Chondrocyte (in vitro differentiated cells): ENCODE results near the gene NBEA. TPM values are rescaled to one million over a fixed set of nuclear protein-coding genes. Genes with fewer than 3 reads are reported as not detected.

Source experiments
- DNase-seq: peaks from one replicate; pipeline ENCODE4 v3.0.0; 2021; ENCODE audit warnings: mixed read lengths, low spot score
- H3K27ac Mint-ChIP-seq: one replicate; pipeline ENCODE4 v1.8.0; 2021; ENCODE audit warnings: mild to moderate bottlenecking, moderate library complexity, mixed read lengths; ENCODE audit not compliant: unreplicated experiment
- H3K27me3 Mint-ChIP-seq: 2 replicates; pipeline ENCODE4 v1.8.0; 2021; ENCODE audit warnings: low read depth, mixed read lengths
- H3K36me3 Mint-ChIP-seq: 2 replicates; pipeline ENCODE4 v1.8.0; 2021; ENCODE audit warnings: low read depth, mixed read lengths
- H3K4me1 Mint-ChIP-seq: 2 replicates; pipeline ENCODE4 v1.8.0; 2021; ENCODE audit warnings: low read depth, mild to moderate bottlenecking, mixed read lengths
- H3K4me3 Mint-ChIP-seq: one replicate; pipeline ENCODE4 v1.8.0; 2021; ENCODE audit warnings: mild to moderate bottlenecking, moderate library complexity, mixed read lengths; ENCODE audit not compliant: unreplicated experiment
- H3K9me3 Mint-ChIP-seq: 2 replicates; pipeline ENCODE4 v1.8.0; 2021; ENCODE audit warnings: low read depth, mixed read lengths
- total RNA-seq: library from RNA; stranded (reverse); gene quantifications from 3 replicates; pipeline ENCODE4 v1.2.1, GENCODE V29; 2021
- TF ChIP-seq, protein P1 (sequence below): fragments of 200-600 bp; sonication (generic); IDR thresholded peaks from 2 replicates; pipeline ENCODE4 v1.5.0; 2021; ENCODE audit warnings: antibody characterized with exemption, mild to moderate bottlenecking, moderate library complexity

The NBEA gene
- total RNA-seq, 1 donor from 2014 or later, result 4.9 TPM

DNA sequence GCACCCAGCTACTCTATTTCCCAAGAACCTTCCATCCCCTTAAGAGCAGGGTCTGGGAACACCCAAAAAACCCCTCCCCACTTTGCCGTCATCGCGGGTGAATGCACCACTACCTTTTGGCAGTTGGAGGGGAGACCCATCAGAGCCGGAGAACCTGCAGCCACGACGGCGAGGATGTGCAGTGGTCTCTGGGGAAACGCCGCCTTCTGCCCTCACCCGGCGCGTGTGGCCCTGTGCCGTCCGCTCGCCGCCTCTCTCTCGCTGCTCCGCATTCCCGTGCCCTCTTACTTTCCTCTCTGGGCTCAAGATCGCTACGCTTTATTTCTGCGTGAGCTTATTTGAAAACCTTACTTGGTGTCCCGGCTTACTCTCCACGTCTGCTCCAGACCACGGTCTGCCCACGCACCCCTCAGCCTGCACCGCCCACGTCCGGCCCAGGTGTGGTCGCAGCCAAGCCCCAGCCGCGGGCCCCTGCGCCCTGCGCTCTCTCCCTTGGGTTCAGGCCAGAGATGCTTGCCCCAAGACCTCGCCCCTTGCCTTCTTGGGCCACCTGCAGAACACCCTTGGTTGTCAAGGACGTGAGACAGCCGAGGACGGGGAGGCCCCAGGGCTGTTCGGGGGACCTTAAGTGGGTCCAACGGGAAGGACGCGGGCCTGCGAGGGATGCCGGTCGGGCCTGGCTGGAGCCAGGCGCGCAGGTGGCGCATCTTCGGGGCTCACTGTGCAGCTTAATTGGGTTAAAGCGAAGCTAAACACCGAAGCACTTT, 536.4 kb downstream of the NBEA start:
- Mint-ChIP-seq H3K4me3 (no peak overlapping the region), H3K27me3 (peaks cover 57% of the 10 kb centered on the region), H3K4me1 (peaks cover 33% of the 10 kb centered on the region), H3K9me3 (no peaks in the 10 kb centered on the region), H3K36me3 (peaks cover 4% of the 10 kb centered on the region), H3K27ac (no peak overlapping the region)
- TF ChIP-seq, protein P1, sequence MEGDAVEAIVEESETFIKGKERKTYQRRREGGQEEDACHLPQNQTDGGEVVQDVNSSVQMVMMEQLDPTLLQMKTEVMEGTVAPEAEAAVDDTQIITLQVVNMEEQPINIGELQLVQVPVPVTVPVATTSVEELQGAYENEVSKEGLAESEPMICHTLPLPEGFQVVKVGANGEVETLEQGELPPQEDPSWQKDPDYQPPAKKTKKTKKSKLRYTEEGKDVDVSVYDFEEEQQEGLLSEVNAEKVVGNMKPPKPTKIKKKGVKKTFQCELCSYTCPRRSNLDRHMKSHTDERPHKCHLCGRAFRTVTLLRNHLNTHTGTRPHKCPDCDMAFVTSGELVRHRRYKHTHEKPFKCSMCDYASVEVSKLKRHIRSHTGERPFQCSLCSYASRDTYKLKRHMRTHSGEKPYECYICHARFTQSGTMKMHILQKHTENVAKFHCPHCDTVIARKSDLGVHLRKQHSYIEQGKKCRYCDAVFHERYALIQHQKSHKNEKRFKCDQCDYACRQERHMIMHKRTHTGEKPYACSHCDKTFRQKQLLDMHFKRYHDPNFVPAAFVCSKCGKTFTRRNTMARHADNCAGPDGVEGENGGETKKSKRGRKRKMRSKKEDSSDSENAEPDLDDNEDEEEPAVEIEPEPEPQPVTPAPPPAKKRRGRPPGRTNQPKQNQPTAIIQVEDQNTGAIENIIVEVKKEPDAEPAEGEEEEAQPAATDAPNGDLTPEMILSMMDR, result no peak
- peak; percentile 88 for DNase-seq

DNA sequence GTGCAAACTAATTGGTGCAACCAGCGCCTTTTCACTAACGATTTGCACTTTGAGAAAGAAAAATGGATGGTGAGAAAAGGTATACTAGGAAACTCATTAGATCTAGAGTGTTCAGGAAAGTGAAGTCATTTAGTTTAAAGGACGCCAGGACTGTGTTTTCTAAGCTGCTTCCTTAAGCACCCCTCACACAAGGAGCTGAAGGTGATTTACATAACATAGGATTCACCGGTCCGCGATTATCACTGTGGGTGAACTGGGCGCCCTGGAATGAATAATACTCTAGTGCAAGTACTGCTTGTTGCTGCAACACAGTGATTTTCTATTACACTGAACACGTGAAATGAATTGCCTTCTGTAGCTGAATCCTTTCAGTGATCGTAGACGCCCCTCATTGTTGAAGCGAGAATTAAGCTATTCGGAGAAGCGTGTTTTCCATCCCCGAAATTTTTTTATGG, 537.0 kb downstream of the NBEA start:
- Mint-ChIP-seq H3K27ac (no peak overlapping the region), H3K36me3 (peaks cover 4% of the 10 kb centered on the region), H3K4me1 (peaks cover 33% of the 10 kb centered on the region), H3K4me3 (no peak overlapping the region), H3K27me3 (peaks cover 57% of the 10 kb centered on the region), H3K9me3 (no peaks in the 10 kb centered on the region)
- DNase-seq, result no peak
- TF ChIP-seq, protein P1, result no peak

DNA sequence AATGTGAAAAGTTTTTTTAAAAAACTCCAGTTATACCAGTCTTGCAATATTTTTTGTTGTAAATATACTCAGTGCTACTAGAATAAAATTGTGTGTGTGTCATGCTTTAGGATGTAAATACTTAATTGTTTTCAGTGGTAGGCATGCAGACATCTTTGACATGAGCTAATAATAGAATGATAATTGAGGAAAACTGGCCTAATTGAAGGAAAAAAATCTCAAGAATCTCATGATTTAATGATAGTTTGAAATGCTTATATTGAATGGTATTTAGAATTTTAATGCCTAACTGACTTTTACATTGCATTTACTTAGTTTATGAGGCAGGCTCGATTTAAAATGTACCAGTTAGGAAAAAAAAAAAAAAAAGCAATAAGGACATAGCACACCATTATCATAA, 537.6 kb downstream of the NBEA start:
- Mint-ChIP-seq H3K4me1 (peaks cover 30% of the 10 kb centered on the region), H3K27ac (no peak overlapping the region), H3K36me3 (peaks cover 1% of the 10 kb centered on the region), H3K4me3 (no peak overlapping the region), H3K9me3 (no peaks in the 10 kb centered on the region), H3K27me3 (peaks cover 53% of the 10 kb centered on the region)
- no peak for DNase-seq
- TF ChIP-seq, protein P1, result no peak

DNA sequence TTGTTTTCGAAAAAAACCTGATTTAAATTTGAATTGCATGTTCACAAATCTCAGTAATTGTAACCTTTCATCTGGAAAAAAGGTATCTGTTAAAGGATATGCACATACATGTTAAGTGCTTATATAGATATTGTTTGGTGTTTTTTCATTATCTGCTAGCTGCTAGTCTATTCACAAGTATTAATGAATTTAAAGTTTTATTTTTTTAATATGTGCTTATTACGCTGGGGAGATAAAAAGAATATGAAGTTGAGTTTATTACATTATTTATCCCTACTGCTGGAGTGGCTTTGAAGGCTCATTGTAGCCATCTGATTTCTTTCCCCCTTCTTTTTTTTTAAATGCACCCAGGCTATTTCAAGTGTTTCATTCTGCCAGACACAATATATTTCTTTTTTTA, 538.3 kb downstream of the NBEA start:
- peaks cover 24% of the 10 kb centered on the region for H3K4me1 Mint-ChIP-seq
- peaks cover 1% of the 10 kb centered on the region for H3K36me3 Mint-ChIP-seq
- H3K4me3 Mint-ChIP-seq, result no peak overlapping the region
- no peaks in the 10 kb centered on the region for H3K9me3 Mint-ChIP-seq
- TF ChIP-seq, protein P1, result no peak
- H3K27ac Mint-ChIP-seq, result no peak overlapping the region
- DNase-seq, result no peak
- H3K27me3 Mint-ChIP-seq, result peaks cover 48% of the 10 kb centered on the region

DNA sequence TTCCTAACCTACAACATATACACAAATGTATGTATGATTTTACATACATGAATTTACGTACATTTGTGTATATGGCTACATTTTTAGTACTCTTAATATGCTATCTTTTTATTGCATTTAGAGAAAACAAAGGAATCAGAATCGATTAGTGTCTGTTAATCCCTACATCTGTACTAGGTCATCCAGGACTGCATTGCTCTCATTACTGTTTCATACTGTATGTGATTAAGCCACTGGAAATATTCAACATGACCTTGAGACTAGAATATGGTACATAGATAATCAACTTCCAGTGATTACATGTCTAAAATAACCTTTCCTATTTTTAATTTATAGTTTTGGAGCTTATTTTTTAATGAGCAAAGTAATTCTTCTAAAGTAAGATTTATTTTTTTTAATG, 539.7 kb downstream of the NBEA start:
- Mint-ChIP-seq H3K9me3 (no peaks in the 10 kb centered on the region), H3K4me1 (peaks cover 10% of the 10 kb centered on the region), H3K27ac (no peak overlapping the region), H3K4me3 (no peak overlapping the region), H3K36me3 (no peaks in the 10 kb centered on the region), H3K27me3 (peaks cover 33% of the 10 kb centered on the region)
- no peak for DNase-seq
- TF ChIP-seq, protein P1, result no peak
